ENCODE data around the gene EPHA8.

The EPHA8 gene

DNA sequence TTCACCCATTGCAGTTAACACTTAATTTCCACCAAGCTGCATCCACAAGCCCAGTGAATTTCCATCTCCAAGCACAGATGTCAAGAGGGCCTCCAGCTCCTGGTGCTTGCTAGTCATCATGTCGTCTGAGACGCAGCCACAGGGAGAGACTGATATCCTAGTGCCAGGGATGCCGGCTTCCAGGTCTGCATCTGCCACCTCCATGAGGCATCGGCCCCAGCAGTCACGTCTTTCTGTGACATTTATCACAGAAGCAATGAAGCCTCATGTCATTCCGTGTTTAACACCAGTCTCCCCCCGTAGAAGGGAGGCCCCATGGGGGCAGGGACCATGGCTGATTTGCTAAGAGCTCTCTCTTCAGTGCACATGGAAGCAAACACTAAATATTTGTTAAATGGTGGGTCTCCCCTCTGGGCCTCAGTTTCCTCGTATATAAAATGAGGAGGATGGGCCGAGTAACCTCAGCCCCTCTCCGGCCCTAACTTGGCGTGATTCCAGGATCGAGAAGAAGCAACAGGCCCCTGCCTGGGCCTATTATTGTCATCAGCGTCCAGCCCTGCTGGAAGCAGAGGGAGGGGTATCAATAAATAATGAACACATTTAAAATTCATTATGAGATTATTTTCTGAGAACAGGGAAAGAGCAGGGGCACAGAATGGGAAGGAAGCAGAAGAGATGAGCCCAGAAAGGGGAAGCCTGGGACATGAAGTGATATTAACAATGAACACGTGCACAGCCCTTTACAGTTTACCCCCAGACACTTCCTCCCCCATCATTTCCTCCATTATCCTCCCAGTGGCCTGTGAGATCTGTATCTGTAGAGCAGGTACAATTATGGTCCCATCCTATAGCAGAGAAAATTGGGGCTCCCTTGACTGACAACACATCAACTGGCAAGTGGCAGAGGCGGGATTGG lies 88.9 kb downstream of the EPHA8 start:
- DNase-seq: no peak

DNA sequence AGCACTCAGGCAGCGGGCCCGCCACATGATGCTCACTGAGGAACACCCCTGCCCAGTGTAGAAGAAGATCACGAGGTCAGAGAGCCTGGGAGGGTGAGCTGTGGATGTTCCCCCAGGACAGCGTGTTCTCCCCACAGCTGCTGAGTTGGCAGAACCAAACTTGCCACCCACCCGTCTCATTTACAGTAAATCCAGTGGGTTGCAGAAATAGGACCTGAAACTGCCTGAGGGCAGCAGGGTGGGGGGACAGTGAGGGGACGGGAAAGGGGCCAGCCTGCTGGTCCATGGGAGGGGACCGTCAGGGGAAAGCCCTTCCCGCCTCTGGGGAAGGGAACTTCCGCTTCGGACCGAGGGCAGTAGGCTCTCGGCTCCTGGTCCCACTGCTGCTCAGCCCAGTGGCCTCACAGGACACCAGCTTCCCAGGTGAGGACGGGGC lies 89.6 kb downstream of the EPHA8 start, which contains the start of gene C1QB:
TSS of gene C1QB (plus strand) at position 356 of the 436 bp plus-strand sequence. CDS start 6,227 bp downstream, outside the sequence.
- no peak for DNase-seq
